ENCODE data around the gene ZNF559.
A peak's percentile ranks its signal among the peaks of the same experiment; 100 is the strongest.
"Not testable (repeated sequence)": the region's sequence is repeated elsewhere in the genome, so short reads cannot be mapped to it uniquely, and the experiment has no call there.

Gene ZNF559

GRCh38 chr19:9323919-9324583 lies at the start of gene ZNF559:
Gene ZNF559, plus strand, starts transcription at chr19:9324179. Its CDS starts 14,371 bp downstream, at chr19:9338550.
- DNase-seq (ENCODE audit: low read depth): peak; percentile 96

GRCh38 chr19:9283485-9283884 lies 40.5 kb upstream of the ZNF559 start:
- DNase-seq (ENCODE audit: low read depth): not testable (repeated sequence)

- no peak for DNase-seq (ENCODE audit: low read depth)
Observed at GRCh38 chr19:9289231-9289884, 34.6 kb upstream of the ZNF559 start.

GRCh38 chr19:9295411-9295849 lies 28.5 kb upstream of the ZNF559 start:
- no peak for DNase-seq (ENCODE audit: low read depth)

GRCh38 chr19:9296336-9296735 lies 27.6 kb upstream of the ZNF559 start:
- DNase-seq (ENCODE audit: low read depth): peak; percentile 6

GRCh38 chr19:9306443-9306842 lies 17.5 kb upstream of the ZNF559 start:
- DNase-seq (ENCODE audit: low read depth): peak; percentile 91

- peak; percentile 14 for DNase-seq (ENCODE audit: low read depth)
Observed at GRCh38 chr19:9308091-9308770, 15.7 kb upstream of the ZNF559 start.

- peak; percentile 96 for DNase-seq (ENCODE audit: low read depth)
Observed at GRCh38 chr19:9309139-9309973, 14.6 kb upstream of the ZNF559 start, which contains the start of gene ZNF699. Gene ZNF699, minus strand, starts transcription at chr19:9309838. Its CDS starts 4,719 bp downstream, at chr19:9305119.

GRCh38 chr19:9309974-9310446 lies 14.0 kb upstream of the ZNF559 start:
- peak; percentile 89 for DNase-seq (ENCODE audit: low read depth)

- DNase-seq (ENCODE audit: low read depth): no peak
Observed at GRCh38 chr19:9313756-9314155, 10.2 kb upstream of the ZNF559 start.

- no peak for DNase-seq (ENCODE audit: low read depth)
Observed at GRCh38 chr19:9321338-9321737, 2.6 kb upstream of the ZNF559 start.

- DNase-seq (ENCODE audit: low read depth): not testable (repeated sequence)
Observed at GRCh38 chr19:9321756-9322155, 2.2 kb upstream of the ZNF559 start.

GRCh38 chr19:9322201-9322600 lies 1.8 kb upstream of the ZNF559 start:
- not testable (repeated sequence) for DNase-seq (ENCODE audit: low read depth)

- peak; percentile 92 for DNase-seq (ENCODE audit: low read depth)
Observed at GRCh38 chr19:9323557-9323918, 441 bp upstream of the ZNF559 start.

GRCh38 chr19:9324584-9324962 lies 594 bp downstream of the ZNF559 start:
- DNase-seq (ENCODE audit: low read depth): no peak

GRCh38 chr19:9329999-9330398 lies 6.0 kb downstream of the ZNF559 start:
- DNase-seq (ENCODE audit: low read depth): no peak

- DNase-seq (ENCODE audit: low read depth): no peak
Observed at GRCh38 chr19:9342610-9343304, 18.8 kb downstream of the ZNF559 start.

- no peak for DNase-seq (ENCODE audit: low read depth)
Observed at GRCh38 chr19:9345005-9345404, 21.0 kb downstream of the ZNF559 start.

- DNase-seq (ENCODE audit: low read depth): no peak
Observed at GRCh38 chr19:9348253-9348652, 24.3 kb downstream of the ZNF559 start.

- DNase-seq (ENCODE audit: low read depth): no peak
Observed at GRCh38 chr19:9348671-9349070, 24.7 kb downstream of the ZNF559 start.

- no peak for DNase-seq (ENCODE audit: low read depth)
Observed at GRCh38 chr19:9352505-9352904, 28.5 kb downstream of the ZNF559 start.
